Neuron (in vitro differentiated cells): ENCODE data around the gene GLCE.
A peak's percentile ranks its signal among the peaks of the same experiment; 100 is the strongest.
"Not testable (repeated sequence)": the region's sequence is repeated elsewhere in the genome, so short reads cannot be mapped to it uniquely, and the experiment has no call there.

Experiments
- H2AFZ ChIP-seq: one replicate; pipeline ENCODE4 v1.6.1; 2013; ENCODE audit warnings: low read depth, mild to moderate bottlenecking, inconsistent platforms, low read length, moderate library complexity
- H3K27me3 ChIP-seq: one replicate; pipeline ENCODE4 v1.6.1; 2013; ENCODE audit warnings: low read length; ENCODE audit not compliant: insufficient read depth
- H3K36me3 ChIP-seq: one replicate; pipeline ENCODE4 v1.6.1; 2013; ENCODE audit warnings: low read length; ENCODE audit not compliant: insufficient read depth
- H3K4me1 ChIP-seq: one replicate; pipeline ENCODE4 v1.6.1; 2013; ENCODE audit warnings: low read length; ENCODE audit not compliant: insufficient read depth
- H3K4me3 ChIP-seq: 2 replicates; pipeline ENCODE4 v1.5.1; 2013; ENCODE audit warnings: mild to moderate bottlenecking, low read length, moderate library complexity
- H3K9me3 ChIP-seq: one replicate; pipeline ENCODE4 v1.6.1; 2013; ENCODE audit warnings: low read length

GLCE gene

DNA sequence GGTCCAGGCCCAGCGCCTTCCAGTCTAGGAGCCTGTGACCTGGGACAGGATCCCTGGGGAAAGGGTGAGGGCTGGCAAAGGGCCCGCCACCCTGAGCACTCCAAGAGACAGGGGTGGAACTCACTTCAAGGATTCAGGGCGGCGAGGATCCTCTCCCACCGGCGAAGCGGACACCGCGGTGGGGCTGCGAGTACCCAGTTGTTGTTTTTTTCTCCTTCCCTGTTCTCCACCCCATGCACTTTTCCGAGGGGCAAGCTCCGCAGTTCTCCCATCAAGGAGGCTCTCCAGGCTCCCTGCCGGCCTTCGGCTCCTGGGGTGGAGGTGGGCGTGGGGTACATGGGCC, 137.9 kb downstream of the GLCE start:
- Histone ChIP-seq H3K36me3 (no peaks in the 10 kb centered on the region), H3K27me3 (peaks cover 78% of the 10 kb centered on the region), H3K4me3 (no peak overlapping the region), H3K4me1 (peaks cover 2% of the 10 kb centered on the region), H3K9me3 (no peaks in the 10 kb centered on the region), H2AFZ (no peak overlapping the region)

DNA sequence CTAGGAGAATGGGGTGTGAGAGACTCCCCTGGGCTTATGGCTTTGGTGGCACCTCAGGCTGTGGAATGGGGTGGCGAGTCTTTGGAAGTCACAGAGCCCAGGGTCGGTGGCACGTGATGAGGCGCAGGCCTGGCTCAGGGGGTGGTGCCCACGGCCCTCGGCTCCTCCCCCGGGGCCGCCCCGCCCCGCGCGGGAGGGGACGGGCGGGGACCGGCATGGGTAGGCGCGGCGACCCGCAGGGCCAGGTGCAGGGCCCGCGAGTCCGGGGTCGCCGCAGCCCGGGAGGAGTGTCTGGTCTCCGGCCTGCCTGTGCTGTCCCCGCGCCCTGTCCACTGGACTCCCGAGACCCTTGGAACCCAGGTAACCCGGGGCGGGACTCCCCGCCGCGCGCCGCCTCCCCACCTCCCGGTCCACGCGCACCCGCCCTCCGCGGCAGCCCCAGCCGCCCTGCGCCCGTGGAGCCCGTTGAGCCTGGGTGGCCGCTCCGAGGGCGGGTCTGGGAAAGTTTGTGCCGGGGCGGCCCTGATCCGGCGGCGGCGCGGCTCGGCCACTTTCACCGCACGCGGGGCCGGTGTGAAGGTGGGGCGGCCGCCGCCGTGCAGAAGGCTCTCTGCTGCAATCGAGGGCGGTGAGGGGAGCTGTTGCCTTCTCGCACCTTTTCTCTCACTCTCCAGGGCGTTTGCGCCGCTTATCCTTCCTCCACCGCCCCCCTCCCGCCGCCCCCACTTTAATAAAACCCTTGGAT, 138.4 kb downstream of the GLCE start, which contains the start of gene PAQR5:
TSS of gene PAQR5 (plus strand) at position 216 of the 745 bp plus-strand sequence. CDS start 61,169 bp downstream, outside the sequence.
- H3K36me3 ChIP-seq, result no peaks in the 10 kb centered on the region
- peak within 1 kb of the TSS; percentile 18 for H3K4me3 ChIP-seq
- H3K9me3 ChIP-seq, result no peaks in the 10 kb centered on the region
- peaks cover 2% of the 10 kb centered on the region for H3K4me1 ChIP-seq
- H3K27me3 ChIP-seq, result peaks cover 73% of the 10 kb centered on the region
- peak within 1 kb of the TSS; percentile 27 for H2AFZ ChIP-seq

DNA sequence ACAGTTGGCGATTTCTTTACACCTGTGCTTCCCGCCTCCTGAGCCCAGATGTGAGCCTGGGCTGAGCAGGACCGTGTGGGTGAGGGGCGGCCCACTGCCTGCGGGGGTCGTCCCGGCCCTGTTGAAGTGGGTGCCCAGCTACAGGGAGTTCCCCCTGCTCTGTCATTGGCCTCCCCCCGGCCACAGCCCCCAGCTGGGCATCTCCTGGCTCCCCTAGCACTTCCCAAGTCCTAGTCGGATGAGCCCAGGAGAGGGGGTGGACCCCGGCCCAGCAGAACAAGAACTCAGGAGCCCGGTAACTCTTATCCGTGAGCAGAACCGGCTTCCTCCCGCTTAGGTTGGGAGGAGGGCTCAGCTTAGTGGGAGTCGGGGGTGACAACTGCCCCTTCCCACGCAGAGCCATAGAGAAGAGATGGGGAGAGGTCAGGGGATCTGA, 139.0 kb downstream of the GLCE start:
- H3K4me3 ChIP-seq, result no peak overlapping the region
- H3K9me3 ChIP-seq, result no peaks in the 10 kb centered on the region
- no peaks in the 10 kb centered on the region for H3K36me3 ChIP-seq
- H2AFZ ChIP-seq, result no peak overlapping the region
- peaks cover 2% of the 10 kb centered on the region for H3K4me1 ChIP-seq
- peaks cover 68% of the 10 kb centered on the region for H3K27me3 ChIP-seq

DNA sequence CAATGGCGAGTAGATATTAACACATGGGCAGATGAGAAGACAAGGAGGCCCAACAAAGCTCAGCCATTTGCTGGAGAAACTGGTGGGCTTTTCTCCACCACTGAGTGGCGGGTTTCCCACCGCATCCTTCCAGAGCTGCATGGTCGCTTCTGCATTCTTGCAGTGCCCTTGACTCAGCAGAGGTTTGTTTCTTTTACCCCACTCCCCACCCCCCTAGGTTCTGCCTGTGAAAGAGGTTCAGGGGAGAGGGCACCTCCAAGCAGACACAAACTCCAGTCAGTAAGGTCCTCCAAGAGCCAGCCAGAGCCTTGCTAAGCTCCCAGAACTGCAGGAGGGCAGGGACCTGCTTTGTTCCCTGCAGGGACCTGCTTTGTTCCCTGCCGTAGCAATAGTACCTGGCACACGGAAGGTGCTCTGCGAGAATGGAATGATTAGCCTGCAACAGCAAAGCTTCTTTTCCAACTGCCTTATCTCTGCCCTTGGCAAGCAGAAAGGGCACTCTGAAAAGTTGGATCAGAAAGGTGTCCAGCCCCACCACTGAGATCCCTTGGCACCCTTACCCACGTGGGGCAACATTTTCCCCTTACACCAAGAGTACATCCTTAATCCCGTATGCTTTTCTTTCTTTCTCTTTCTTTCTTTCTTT, 139.6 kb downstream of the GLCE start:
- peaks cover 2% of the 10 kb centered on the region for H3K4me1 ChIP-seq
- H3K4me3 ChIP-seq, result no peak overlapping the region
- H3K9me3 ChIP-seq, result no peaks in the 10 kb centered on the region
- no peak overlapping the region for H2AFZ ChIP-seq
- H3K36me3 ChIP-seq, result no peaks in the 10 kb centered on the region
- H3K27me3 ChIP-seq, result peaks cover 63% of the 10 kb centered on the region

DNA sequence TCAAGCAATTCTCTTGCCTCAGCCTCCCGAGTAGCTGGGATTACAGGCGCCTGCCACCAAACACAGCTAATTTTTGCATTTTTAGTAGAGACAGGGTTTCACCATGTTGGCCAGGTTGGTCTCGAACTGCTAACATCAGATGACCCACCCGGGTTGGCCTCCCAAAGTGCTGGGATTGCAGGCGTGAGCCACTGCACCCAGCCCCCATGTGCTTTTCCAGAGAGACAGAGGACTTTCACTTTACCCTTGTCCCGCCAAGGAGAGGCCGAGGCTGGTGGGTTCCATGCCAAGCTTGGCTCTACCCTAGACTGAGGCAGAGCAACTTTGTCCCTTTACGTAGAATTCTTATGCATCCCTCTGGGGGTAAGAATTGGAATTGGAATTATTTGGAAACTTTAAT, 140.7 kb downstream of the GLCE start:
- H3K36me3 ChIP-seq, H3K9me3 ChIP-seq, H2AFZ ChIP-seq, H3K4me1 ChIP-seq, H3K4me3 ChIP-seq: not testable (repeated sequence)
- H3K27me3 ChIP-seq, result peaks cover 52% of the 10 kb centered on the region

DNA sequence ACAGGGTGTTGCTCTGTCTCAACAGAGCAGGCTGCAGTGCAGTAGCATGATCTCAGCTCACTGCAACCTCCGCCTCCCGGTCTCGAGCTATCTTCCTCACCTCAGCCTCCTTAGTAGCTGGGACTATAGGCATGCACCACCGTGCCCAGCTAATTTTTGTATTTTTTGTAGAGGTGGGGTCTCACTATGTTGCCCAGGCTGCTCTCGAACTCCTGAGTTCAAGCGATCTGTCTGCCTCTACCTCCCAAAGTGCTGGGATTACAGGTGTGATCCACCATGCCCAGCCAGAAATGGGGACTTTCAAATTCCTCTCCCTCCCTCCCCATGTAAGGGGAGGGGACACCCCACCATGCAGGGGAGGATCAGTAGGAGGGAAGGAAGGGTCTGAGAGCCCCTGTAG, 141.7 kb downstream of the GLCE start:
- peaks cover 43% of the 10 kb centered on the region for H3K27me3 ChIP-seq
- H3K36me3 ChIP-seq, H3K4me1 ChIP-seq, H2AFZ ChIP-seq, H3K9me3 ChIP-seq, H3K4me3 ChIP-seq: not testable (repeated sequence)

DNA sequence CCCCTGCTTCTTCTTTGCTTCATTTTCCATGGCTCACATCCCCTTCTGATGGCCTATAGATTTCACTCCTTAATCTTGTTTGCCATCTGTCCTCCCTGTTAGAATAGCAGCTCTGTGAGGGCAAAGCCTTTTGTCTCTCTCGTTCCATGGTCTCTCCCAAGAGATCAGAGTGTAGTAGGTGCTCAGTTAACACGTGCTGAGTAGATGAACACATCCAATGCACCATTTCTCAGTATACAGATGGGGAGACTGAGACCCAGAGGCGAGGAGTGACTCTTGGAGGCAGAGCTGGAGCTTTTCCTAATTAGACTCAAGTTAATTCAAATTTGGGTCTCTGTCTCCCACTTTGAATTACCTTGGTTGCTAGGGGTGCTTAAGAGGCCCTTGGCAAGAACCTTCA, 142.5 kb downstream of the GLCE start:
- Histone ChIP-seq H2AFZ (no peak overlapping the region), H3K4me3 (no peak overlapping the region), H3K4me1 (peaks cover 2% of the 10 kb centered on the region), H3K9me3 (no peaks in the 10 kb centered on the region), H3K27me3 (peaks cover 35% of the 10 kb centered on the region), H3K36me3 (no peaks in the 10 kb centered on the region)

DNA sequence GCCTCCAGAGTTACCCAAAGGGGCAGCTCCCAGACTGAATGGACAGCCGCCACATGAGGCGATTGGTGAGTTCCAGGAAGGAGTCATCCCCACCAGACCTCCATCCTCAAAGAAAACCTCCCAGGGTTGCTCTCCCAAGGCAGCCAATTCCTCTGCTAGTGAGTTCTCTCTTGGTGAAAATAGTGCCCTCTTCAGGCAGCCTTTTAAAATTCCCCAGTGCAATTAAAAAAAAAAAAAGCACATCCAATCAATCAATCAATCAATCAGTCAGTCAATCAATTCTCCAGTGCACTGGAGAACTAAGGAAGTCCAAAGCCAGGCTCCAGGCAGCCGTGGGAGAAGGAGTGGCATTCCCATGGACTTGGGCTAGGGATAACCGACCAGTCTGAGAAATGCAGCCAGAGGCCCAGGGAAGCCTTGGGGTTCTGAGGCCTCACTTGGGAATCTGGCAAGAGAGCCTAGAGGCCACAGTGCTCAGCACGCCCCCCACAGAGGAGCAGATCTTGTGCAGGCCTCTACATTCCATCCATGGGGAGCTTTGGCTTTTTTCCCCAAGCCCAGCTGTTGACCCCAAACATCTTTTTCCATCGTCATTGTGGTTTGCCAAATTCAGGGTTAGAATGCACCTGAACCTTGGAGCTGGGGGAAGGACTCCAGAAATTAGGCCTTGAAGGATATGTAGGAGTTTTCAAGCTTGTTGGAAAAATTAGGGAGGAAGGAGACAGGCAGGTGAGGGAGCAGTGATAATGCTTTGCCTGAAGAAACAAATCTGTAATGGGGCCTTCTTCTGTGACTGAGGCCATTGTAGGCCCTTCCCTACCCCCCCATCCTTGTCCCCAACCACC, 143.1 kb downstream of the GLCE start:
- no peak overlapping the region for H2AFZ ChIP-seq
- H3K4me3 ChIP-seq, result no peak overlapping the region
- no peaks in the 10 kb centered on the region for H3K9me3 ChIP-seq
- peaks cover 2% of the 10 kb centered on the region for H3K4me1 ChIP-seq
- peaks cover 28% of the 10 kb centered on the region for H3K27me3 ChIP-seq
- H3K36me3 ChIP-seq, result no peaks in the 10 kb centered on the region

DNA sequence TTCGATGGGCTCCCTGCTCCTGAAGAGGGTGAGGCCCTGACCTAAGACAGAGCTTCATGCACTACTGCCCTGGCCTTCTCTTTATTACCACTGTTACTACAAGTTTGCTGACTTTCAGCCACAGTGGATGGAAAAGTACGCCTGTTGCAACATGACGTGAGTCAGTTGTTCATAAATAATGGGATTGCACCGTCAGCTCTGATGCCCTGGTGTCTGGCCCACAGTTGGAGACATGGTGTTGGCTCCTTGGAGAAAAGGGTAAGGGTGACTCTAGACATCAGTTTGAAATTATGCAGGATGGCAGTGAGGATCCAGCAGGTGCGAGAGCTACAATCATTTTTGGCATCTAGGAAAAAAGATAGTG, 143.7 kb downstream of the GLCE start:
- Histone ChIP-seq H3K27me3 (peaks cover 22% of the 10 kb centered on the region), H3K4me1 (no peaks in the 10 kb centered on the region), H2AFZ (no peak overlapping the region), H3K36me3 (no peaks in the 10 kb centered on the region), H3K9me3 (no peaks in the 10 kb centered on the region), H3K4me3 (no peak overlapping the region)

DNA sequence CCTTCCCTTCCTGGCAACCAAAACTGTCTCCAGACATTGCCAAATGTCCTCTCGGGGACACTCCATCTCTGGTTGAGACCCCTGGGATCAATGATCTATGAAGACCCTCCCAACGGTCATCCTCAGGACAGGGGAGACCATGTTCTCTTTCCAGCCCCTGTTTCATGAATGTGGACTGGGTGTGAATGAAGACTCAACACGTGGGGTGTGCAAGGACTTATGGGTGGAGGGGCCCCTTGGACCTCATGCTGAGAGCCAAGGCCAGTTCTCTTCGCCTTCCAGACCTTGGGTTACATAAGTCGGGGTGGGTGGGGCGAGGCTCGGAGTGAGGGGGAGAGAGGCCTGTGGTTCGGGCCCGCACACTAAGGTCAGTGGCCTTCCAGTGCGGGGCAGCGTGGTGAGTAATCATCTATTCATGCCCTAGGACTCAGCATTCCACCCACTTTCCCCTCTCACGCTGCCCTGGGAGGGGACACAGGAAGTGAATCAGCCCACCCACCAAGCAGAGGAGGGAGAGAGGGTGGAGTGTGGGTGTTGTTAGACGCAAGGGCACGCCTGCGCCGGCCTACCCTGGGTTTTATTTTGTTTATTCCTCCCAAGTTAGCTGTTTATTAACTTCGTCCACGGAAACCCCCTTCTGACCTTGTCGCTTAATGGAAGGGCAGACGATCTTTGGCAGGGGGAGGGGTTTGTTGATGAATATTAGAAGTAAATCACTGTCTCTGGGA, 144.9 kb downstream of the GLCE start:
- Histone ChIP-seq H3K4me3 (no peak overlapping the region), H2AFZ (no peak overlapping the region), H3K4me1 (no peaks in the 10 kb centered on the region), H3K36me3 (no peaks in the 10 kb centered on the region), H3K9me3 (no peaks in the 10 kb centered on the region), H3K27me3 (peaks cover 10% of the 10 kb centered on the region)

DNA sequence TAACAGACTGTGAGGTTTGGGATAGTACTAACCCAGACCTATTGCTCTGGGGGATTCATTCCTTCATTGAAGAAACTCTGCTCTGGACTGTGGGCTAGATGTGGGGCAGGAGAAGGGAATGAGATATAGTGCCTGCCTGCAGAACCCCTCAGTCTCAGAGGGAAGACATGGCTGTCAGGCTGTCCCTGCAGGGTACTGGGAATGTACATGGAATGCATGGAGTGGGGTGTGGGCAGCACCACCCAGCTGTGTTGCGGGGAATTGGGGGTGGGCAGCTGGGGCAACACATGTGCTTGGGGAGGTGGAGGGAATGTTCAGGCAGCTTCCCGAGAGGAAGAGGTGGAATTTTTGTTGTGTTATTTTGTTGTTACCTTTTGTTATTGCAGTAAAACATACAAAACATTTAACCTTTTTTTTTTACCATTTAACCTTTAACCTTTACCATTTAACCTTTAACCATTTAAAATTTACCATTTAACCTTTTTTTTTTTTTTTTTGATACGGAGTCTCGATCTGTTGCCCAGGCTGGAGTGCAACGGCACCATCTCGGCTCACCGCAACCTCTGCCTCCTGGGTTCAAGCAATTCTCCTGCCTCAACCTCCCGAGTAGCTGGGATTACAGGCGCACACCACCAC, 145.6 kb downstream of the GLCE start:
- Histone ChIP-seq H3K4me3 (no peak overlapping the region), H3K9me3 (no peaks in the 10 kb centered on the region), H2AFZ (no peak overlapping the region), H3K27me3 (peaks cover 10% of the 10 kb centered on the region), H3K36me3 (no peaks in the 10 kb centered on the region), H3K4me1 (no peaks in the 10 kb centered on the region)

DNA sequence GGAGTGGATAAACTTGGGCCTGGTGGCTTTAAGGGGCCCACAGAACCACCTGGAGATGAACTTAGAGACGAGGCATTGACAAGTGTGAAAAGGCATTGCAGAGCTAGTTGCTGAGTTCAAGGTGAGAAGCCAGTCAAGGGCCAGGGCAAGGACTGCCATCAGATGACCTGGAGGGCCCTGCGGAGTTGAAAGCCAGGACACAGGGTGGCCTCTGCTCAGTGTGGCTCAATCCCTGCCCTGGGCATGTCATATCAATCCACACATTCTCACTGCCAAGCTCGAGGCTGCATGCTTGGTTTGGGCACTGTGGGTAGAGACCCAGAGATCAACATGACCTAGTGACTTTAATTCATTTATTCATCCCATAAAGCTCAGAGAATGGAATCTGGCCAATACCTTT, 147.5 kb downstream of the GLCE start:
- Histone ChIP-seq H3K4me3 (no peak overlapping the region), H3K27me3 (peaks cover under 1% of the 10 kb centered on the region), H3K4me1 (no peaks in the 10 kb centered on the region), H2AFZ (no peak overlapping the region), H3K9me3 (no peaks in the 10 kb centered on the region), H3K36me3 (no peaks in the 10 kb centered on the region)
